ENCODE results near the gene TTLL9.

The TTLL9 gene

DNA sequence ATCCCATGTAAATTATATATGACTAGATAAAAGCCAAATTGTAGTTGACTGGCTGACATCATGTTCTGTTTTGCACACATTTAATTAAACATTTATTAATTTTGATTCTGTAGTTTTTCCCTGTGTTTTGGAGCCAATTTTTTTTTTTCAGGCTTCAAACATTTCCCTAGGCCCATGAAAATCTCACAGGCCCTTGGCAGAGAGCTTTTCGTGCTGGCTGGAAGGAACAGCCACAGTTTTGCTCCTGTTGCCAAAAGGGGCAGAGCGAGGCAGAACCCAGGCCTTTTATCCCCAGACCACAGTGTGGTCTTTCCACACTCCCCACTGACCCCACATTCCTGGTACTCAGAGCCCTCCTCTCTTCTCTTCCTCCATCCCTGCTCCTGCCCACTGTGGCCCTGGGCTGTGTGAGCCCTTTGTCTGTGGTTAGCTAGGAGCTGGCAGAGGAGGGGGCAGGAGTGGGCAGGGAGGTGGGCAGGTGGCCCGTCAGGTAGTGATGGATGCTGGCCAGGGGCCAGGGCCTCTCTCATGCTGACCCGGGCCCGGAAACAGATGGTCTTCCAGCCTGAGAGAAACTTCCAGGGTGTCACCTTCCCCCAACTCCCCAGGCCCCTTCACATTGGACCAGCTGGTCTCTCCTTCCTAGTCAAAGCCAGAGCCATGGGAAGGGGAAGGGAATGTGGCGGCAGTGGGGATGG is 120.4 kb downstream of the TTLL9 start:
- TF ChIP-seq FOXP2 (optimal IDR thresholded peaks at IDR 0.05; ENCODE audit: borderline replicate concordance, extremely low read depth, extremely low read length, insufficient read depth) = no peak
- TF ChIP-seq, protein P1, sequence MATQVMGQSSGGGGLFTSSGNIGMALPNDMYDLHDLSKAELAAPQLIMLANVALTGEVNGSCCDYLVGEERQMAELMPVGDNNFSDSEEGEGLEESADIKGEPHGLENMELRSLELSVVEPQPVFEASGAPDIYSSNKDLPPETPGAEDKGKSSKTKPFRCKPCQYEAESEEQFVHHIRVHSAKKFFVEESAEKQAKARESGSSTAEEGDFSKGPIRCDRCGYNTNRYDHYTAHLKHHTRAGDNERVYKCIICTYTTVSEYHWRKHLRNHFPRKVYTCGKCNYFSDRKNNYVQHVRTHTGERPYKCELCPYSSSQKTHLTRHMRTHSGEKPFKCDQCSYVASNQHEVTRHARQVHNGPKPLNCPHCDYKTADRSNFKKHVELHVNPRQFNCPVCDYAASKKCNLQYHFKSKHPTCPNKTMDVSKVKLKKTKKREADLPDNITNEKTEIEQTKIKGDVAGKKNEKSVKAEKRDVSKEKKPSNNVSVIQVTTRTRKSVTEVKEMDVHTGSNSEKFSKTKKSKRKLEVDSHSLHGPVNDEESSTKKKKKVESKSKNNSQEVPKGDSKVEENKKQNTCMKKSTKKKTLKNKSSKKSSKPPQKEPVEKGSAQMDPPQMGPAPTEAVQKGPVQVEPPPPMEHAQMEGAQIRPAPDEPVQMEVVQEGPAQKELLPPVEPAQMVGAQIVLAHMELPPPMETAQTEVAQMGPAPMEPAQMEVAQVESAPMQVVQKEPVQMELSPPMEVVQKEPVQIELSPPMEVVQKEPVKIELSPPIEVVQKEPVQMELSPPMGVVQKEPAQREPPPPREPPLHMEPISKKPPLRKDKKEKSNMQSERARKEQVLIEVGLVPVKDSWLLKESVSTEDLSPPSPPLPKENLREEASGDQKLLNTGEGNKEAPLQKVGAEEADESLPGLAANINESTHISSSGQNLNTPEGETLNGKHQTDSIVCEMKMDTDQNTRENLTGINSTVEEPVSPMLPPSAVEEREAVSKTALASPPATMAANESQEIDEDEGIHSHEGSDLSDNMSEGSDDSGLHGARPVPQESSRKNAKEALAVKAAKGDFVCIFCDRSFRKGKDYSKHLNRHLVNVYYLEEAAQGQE (IDR thresholded peaks at IDR 0.05; ENCODE audit: insufficient read depth in 1 of 2, low read depth in 2 of 2, low read length in 2 of 2) = no peak
- TF ChIP-seq TAF1 (IDR thresholded peaks at IDR 0.05; ENCODE audit: borderline replicate concordance, insufficient read depth, low read length) = no peak
- no peak for TF ChIP-seq POLR2AphosphoS5 (IDR thresholded peaks at IDR 0.05; ENCODE audit: low read depth, low read length)
- no peak for TF ChIP-seq SIN3A (IDR thresholded peaks at IDR 0.05; ENCODE audit: borderline replicate concordance, insufficient read depth, low read length)

DNA sequence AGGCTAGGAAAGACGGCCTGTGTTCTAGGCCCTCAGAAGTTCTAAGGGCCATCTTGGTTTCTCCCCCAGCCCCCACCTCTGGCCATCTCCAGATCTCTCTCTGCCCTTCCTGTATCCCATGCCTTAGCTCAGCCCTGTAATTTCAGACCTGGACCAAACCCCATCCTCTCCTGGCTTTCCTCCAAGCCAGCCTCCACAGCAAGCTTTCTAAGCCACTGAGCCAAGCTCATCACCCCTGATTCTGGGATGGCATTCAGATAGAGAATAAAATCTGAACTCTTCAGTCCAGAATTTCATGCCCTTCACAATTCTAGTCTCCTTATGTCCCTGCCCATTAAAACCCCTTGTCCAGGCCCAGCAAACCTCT is 120.9 kb downstream of the TTLL9 start:
- TF ChIP-seq POLR2AphosphoS5 (IDR thresholded peaks at IDR 0.05; ENCODE audit: low read depth, low read length) = no peak
- TF ChIP-seq, protein P1 (IDR thresholded peaks at IDR 0.05; ENCODE audit: insufficient read depth in 1 of 2, low read depth in 2 of 2, low read length in 2 of 2) = no peak
- TF ChIP-seq FOXP2 (optimal IDR thresholded peaks at IDR 0.05; ENCODE audit: borderline replicate concordance, extremely low read depth, extremely low read length, insufficient read depth) = no peak
- TF ChIP-seq SIN3A (IDR thresholded peaks at IDR 0.05; ENCODE audit: borderline replicate concordance, insufficient read depth, low read length) = no peak
- no peak for TF ChIP-seq TAF1 (IDR thresholded peaks at IDR 0.05; ENCODE audit: borderline replicate concordance, insufficient read depth, low read length)

DNA sequence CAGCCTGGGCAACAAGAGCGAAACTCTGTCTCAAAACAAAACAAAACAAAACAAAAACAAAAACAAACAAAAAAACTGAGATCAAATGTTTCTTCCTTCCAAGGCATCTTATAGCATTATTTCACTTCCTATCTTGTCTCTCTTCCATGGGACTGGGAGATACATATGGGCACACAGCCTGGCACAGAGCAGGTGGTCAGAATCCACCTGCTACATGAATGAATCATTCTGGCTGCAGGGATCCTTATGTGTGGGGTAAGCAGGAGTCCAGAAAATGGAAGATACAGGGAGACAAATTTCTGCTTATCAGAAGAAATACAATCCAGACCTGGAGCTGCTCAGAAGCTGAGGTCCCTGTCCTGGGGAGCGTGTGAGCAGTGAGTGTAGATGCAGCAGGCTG is 121.7 kb downstream of the TTLL9 start:
- TF ChIP-seq, protein P1 (IDR thresholded peaks at IDR 0.05; ENCODE audit: insufficient read depth in 1 of 2, low read depth in 2 of 2, low read length in 2 of 2) = no peak
- TF ChIP-seq POLR2AphosphoS5 (IDR thresholded peaks at IDR 0.05; ENCODE audit: low read depth, low read length) = no peak
- no peak for TF ChIP-seq SIN3A (IDR thresholded peaks at IDR 0.05; ENCODE audit: borderline replicate concordance, insufficient read depth, low read length)
- no peak for TF ChIP-seq TAF1 (IDR thresholded peaks at IDR 0.05; ENCODE audit: borderline replicate concordance, insufficient read depth, low read length)
- TF ChIP-seq FOXP2 (optimal IDR thresholded peaks at IDR 0.05; ENCODE audit: borderline replicate concordance, extremely low read depth, extremely low read length, insufficient read depth) = no peak

Data from PFSK-1 (cell line).